ENCODE measurements around the gene DNAH6. TPM values are rescaled to one million over a fixed set of nuclear protein-coding genes. Genes with fewer than 3 reads are reported as not detected.
"Not testable (repeated sequence)": the region's sequence is repeated elsewhere in the genome, so short reads cannot be mapped to it uniquely, and the experiment has no call there.

Gene DNAH6
- total and polyA plus RNA-seq, 2 of the 8 experiments (the other 6 are each of a cell fraction or from before 2014, with no cell fraction given), result 0.06 to 0.43 TPM

- H3K4ac ChIP-seq (replicated peaks; ENCODE audit: insufficient read length, low read depth, low read length); H3K23ac ChIP-seq (ENCODE audit: insufficient read length); H2BK12ac ChIP-seq (ENCODE audit: low read depth, low read length); H3K79me2 ChIP-seq (ENCODE audit: control insufficient read depth in 1 of 2, insufficient read depth in 2 of 2, low read length in 2 of 2); H4K5ac ChIP-seq (ENCODE audit: insufficient read length, low read depth, low read length); H3K79me1 ChIP-seq (ENCODE audit: low read depth, low read length); H2AK5ac ChIP-seq (ENCODE audit: low read depth, low read length); H3K4me2 ChIP-seq (ENCODE audit: insufficient read depth in 1 of 2, low read depth in 2 of 2, low read length in 2 of 2); FAIRE-seq; H2BK5ac ChIP-seq (ENCODE audit: low read depth, low read length); H3K9me3 ChIP-seq (ENCODE audit: insufficient read depth in 2 of 2, low read depth in 1 of 2, low read length in 1 of 2); H3K4me1 ChIP-seq (replicated peaks in 1 of 4; ENCODE audit: control insufficient read depth in 3 of 4, insufficient read depth in 4 of 4, low read length in 3 of 4); CTCF ChIA-PET (ENCODE audit: partially characterized antibody); H4K20me1 ChIP-seq (replicated peaks in 1 of 2; ENCODE audit: control insufficient read depth in 1 of 2, insufficient read depth in 2 of 2, low read length in 2 of 2); H2BK20ac ChIP-seq (ENCODE audit: low read length); H3K36me3 ChIP-seq (ENCODE audit: control insufficient read depth in 2 of 4, insufficient read depth in 4 of 4, low read length in 3 of 4); H3K9ac ChIP-seq (replicated peaks in 1 of 4; ENCODE audit: extremely low read depth in 1 of 4, low read depth in 3 of 4, low read length in 3 of 4); DNase-seq (ENCODE audit: low read depth in 1 of 2, low spot score in 2 of 2); H3K14ac ChIP-seq (ENCODE audit: insufficient read length); H2BK120ac ChIP-seq (replicated peaks; ENCODE audit: low read depth, low read length); H4K8ac ChIP-seq (ENCODE audit: extremely low read depth, insufficient read depth, low read length); H2AFZ ChIP-seq (ENCODE audit: low read length); H3K56ac ChIP-seq (replicated peaks; ENCODE audit: insufficient read length, low read depth, low read length); H3K4me3 ChIP-seq (ENCODE audit: extremely low read depth in 1 of 4, insufficient read depth in 2 of 4, low read depth in 3 of 4, low read length in 4 of 4); H3K18ac ChIP-seq (ENCODE audit: extremely low read depth, low read length); H2BK15ac ChIP-seq (ENCODE audit: low read length); H3K27me3 ChIP-seq (replicated peaks in 1 of 4; ENCODE audit: control insufficient read depth in 3 of 4, extremely low read depth in 1 of 4, insufficient read depth in 3 of 4, low read length in 3 of 4); H3K23me2 ChIP-seq (ENCODE audit: low read depth, low read length); H3K27ac ChIP-seq (ENCODE audit: low read depth, low read length); POLR2A ChIA-PET (ENCODE audit: partially characterized antibody); H4K91ac ChIP-seq (replicated peaks; ENCODE audit: insufficient read length, low read length): not testable (repeated sequence)
- 79% methylated on average over 3 of the region's 3 CpGs; no CpG with 5 or more reads in 1 of the 2 experiments for WGBS, 2 experiments (ENCODE audit: extremely low coverage in 1 of 2, insufficient coverage in 1 of 2, insufficient read length in 1 of 2, insufficient replicate concordance in 2 of 2, low coverage in 1 of 2, low lambda C conversion rate in 2 of 2, missing lambda C conversion rate in 1 of 2)
Observed at GRCh38 chr2:84773562-84773961, 257.3 kb downstream of the DNAH6 start.
